UCSD-AML1 (cell line): ENCODE measurements around the gene TPM4.
A peak's percentile ranks its signal among the peaks of the same experiment; 100 is the strongest.

Experiments used
- DNase-seq: peaks from one replicate; lab custom pipeline; 2025; ENCODE audit not compliant: unreplicated experiment; lab: John Stamatoyannopoulos, UW

The TPM4 gene

GRCh38 chr19:16121967-16122366 is 45.7 kb downstream of the TPM4 start:
- DNase-seq = no peak

GRCh38 chr19:16124953-16125352 is 48.7 kb downstream of the TPM4 start:
- DNase-seq = no peak

- DNase-seq = no peak
Observed at GRCh38 chr19:16125737-16126495, 49.6 kb downstream of the TPM4 start.

- no peak for DNase-seq
Observed at GRCh38 chr19:16127080-16127479, 50.8 kb downstream of the TPM4 start.

- no peak for DNase-seq
Observed at GRCh38 chr19:16127776-16128371, 51.6 kb downstream of the TPM4 start.

- no peak for DNase-seq
Observed at GRCh38 chr19:16131648-16132047, 55.4 kb downstream of the TPM4 start.

GRCh38 chr19:16133818-16134217 is 57.5 kb downstream of the TPM4 start:
- DNase-seq = no peak

GRCh38 chr19:16134510-16134909 is 58.2 kb downstream of the TPM4 start:
- no peak for DNase-seq

- peak; percentile 18 for DNase-seq
Observed at GRCh38 chr19:16135430-16136127, 59.3 kb downstream of the TPM4 start.

GRCh38 chr19:16136185-16136999 is 60.1 kb downstream of the TPM4 start:
- DNase-seq = no peak

GRCh38 chr19:16139752-16140151 is 63.5 kb downstream of the TPM4 start:
- DNase-seq = peak; percentile 81

GRCh38 chr19:16141043-16141442 is 64.7 kb downstream of the TPM4 start:
- no peak for DNase-seq

- no peak for DNase-seq
Observed at GRCh38 chr19:16142032-16142580, 65.8 kb downstream of the TPM4 start.

- DNase-seq = peak; percentile 82
Observed at GRCh38 chr19:16143399-16144215, 67.3 kb downstream of the TPM4 start, which contains the start of gene HSH2D. Gene HSH2D, plus strand, starts transcription at chr19:16143685. Its CDS starts 5,066 bp downstream, at chr19:16148751.

- DNase-seq = no peak
Observed at GRCh38 chr19:16144216-16144581, 67.9 kb downstream of the TPM4 start.

GRCh38 chr19:16146112-16146511 is 69.8 kb downstream of the TPM4 start:
- DNase-seq = no peak

GRCh38 chr19:16148443-16149229 is 72.3 kb downstream of the TPM4 start:
- DNase-seq = no peak
